Hepatocyte (in vitro differentiated cells): ENCODE data around the gene ERBB4.

Experiments used
- EZH2 ChIP-seq: fragments of 200-600 bp; sonication (generic); IDR thresholded peaks from 2 replicates; pipeline ENCODE4 v1.6.1; 2016; ENCODE audit warnings: antibody characterized with exemption, mild to moderate bottlenecking, borderline replicate concordance
- TF ChIP-seq, protein P1 (sequence below): fragments of 200-600 bp; sonication (generic); IDR thresholded peaks from 2 replicates; pipeline ENCODE4 v1.5.1; 2016; ENCODE audit warnings: antibody characterized with exemption, mild to moderate bottlenecking; ENCODE audit not compliant: poor library complexity

- no peak for TF ChIP-seq EZH2
- TF ChIP-seq, protein P1, sequence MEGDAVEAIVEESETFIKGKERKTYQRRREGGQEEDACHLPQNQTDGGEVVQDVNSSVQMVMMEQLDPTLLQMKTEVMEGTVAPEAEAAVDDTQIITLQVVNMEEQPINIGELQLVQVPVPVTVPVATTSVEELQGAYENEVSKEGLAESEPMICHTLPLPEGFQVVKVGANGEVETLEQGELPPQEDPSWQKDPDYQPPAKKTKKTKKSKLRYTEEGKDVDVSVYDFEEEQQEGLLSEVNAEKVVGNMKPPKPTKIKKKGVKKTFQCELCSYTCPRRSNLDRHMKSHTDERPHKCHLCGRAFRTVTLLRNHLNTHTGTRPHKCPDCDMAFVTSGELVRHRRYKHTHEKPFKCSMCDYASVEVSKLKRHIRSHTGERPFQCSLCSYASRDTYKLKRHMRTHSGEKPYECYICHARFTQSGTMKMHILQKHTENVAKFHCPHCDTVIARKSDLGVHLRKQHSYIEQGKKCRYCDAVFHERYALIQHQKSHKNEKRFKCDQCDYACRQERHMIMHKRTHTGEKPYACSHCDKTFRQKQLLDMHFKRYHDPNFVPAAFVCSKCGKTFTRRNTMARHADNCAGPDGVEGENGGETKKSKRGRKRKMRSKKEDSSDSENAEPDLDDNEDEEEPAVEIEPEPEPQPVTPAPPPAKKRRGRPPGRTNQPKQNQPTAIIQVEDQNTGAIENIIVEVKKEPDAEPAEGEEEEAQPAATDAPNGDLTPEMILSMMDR: no peak
Measured at GRCh38 chr2:212097001-212097400, 441.6 kb downstream of the ERBB4 start.
